Esophagus muscularis mucosa (tissue), 4 donors: ENCODE data around the gene CHRNA9.

Experiments used
- CTCF ChIP-seq, 3 experiments: fragments of 200-600 bp in 2 of 3; fragments of 450-650 bp in 1 of 3; sonication (generic) in 2 of 3; IDR thresholded peaks; one replicate each; pipeline ENCODE4 v1.5.1; 2017 to 2019; ENCODE audit warnings: antibody characterized with exemption in 3 of 3, mild to moderate bottlenecking in 2 of 3, moderate library complexity in 1 of 3
- EP300 ChIP-seq: sonication (generic); formaldehyde crosslinking; IDR thresholded peaks from one replicate; pipeline ENCODE4 v1.6.1; 2017; ENCODE audit warnings: antibody characterized with exemption
- POLR2A ChIP-seq: fragments of 450-650 bp; IDR thresholded peaks from one replicate; pipeline ENCODE4 v1.6.1; 2017; ENCODE audit warnings: antibody characterized with exemption, moderate library complexity, mild to moderate bottlenecking, low read depth
- POLR2AphosphoS5 ChIP-seq, 2 donors: sonication (generic); formaldehyde crosslinking; IDR thresholded peaks; one replicate each; pipeline ENCODE4 v1.6.1; 2017; ENCODE audit warnings: antibody characterized with exemption in 2 of 2

- TF ChIP-seq POLR2AphosphoS5 (IDR thresholded peaks at IDR 0.05) (no peak), CTCF (IDR thresholded peaks at IDR 0.05) (no peak), POLR2A (no peak), EP300 (no peak)
Observed at GRCh38 chr4:40354158-40354557, 19.0 kb downstream of the CHRNA9 start.
